Stimulated activated CD8-positive, alpha-beta memory T cell treated with anti-CD3 and anti-CD28 coated beads, Interleukin-2, amount 100 ng/mL, for 1 hour (primary cell): Measurements from ENCODE around the gene PTPN2.
A peak's percentile ranks its signal among the peaks of the same experiment; 100 is the strongest.
"Not testable (repeated sequence)": the region's sequence is repeated elsewhere in the genome, so short reads cannot be mapped to it uniquely, and the experiment has no call there.

ENCODE experiments used
- DNase-seq, 2 donors: peaks; one replicate each; pipeline ENCODE4 v3.0.0-alpha.2; 2020; ENCODE audit warnings: low read depth in 2 of 2

The PTPN2 gene

DNA sequence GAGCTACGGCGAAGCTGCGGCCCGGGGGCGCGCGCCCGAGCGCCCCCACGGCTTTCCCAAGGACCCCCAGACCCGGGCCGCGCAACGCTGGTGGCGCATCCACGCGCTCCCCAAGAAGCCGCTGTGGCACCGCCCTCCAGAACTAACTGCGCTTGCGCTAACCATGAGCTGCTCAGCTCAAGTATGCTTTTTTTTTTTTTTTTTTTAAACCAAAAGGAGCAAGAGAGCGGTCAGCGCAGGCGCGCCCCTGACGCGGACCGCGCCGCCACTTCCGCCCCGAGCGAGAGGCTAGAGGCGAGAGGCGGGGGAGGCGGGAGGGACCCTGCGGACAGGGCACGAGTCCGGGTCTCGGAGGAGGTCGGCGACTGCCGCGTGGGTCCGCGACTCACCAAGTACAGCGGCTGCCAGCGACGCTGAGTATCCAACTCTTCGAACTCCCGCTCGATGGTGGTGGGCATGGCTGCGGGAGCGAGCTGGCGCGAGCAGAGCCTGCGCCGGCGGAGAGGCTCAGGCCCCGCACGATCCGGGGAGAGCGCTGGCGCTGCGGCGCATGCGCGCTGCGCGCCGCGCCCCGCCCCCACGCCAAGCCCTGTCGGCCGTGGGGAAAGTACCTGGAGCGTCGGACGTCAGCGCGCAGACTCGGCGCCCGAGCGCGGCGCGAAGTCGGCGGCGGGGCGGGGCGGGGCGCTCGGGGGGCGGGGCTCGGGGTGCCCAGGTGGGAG is at the start of gene PTPN2:
Gene PTPN2, minus strand, starts transcription at position 554 of the 722 bp plus-strand sequence. Its CDS starts 96 bp downstream, at position 458.
- DNase-seq: peak; percentile 81 to 83

DNA sequence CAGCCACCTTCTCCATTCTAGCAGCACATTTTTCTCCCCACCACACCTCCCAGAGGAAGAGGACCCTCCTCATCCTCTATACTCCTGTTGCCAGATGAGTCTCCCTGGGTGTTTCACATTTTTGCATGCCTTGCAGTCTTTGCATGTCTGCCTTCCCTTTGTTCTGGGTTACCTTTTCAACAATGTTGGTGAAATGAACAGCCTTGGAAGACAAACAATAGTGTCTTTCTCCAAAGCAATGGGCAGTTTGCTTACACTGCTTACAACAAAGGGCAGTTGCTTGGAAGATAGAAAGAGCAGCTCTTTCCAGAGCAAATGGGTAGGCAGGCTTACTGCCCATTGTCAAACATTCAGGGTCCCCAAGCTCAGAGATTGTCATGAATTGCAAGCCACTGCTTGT is 49.3 kb upstream of the PTPN2 start:
- no peak for DNase-seq

GRCh38 chr18:12930908-12931307 is 46.9 kb upstream of the PTPN2 start:
- no peak for DNase-seq

DNA sequence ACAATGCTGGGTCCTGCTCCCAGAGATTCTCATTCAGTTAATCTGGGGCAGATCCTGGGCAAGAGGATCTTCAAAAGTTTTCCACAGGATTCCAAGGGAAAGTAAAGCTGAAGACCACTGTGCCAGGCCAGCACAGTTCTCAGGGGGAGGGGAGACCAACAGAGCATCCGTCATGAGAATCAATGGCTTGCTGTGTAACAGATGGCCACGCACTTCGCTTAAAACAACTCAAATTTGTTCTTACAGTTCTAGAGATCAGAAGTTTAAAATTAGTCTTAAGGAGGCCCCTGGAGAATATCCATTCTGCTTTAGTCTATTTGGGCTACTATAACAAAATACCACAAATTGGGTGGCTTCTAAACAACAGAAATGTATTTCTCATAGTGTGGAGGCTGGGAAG is 46.3 kb upstream of the PTPN2 start:
- DNase-seq: no peak

- DNase-seq: no peak
Observed at GRCh38 chr18:12929477-12930083, 45.5 kb upstream of the PTPN2 start.

DNA sequence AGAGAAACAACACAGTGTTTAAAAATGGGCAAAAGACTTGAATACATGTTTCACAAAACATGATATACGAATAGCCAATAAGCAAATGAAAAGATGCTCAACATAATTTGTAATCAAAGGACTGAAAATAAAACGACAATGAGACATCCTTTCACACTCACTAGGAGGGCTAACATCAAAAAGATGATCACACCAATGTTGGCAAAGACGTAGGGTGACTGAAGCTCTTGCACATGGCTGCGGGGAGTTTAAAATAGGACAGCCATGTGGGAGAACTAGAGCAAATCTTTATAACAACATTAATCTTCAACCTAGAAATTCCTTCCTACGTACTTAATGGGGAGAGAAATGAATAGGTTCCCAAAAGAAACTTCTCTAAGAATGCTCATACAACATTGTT is 44.6 kb upstream of the PTPN2 start:
- DNase-seq: no peak

DNA sequence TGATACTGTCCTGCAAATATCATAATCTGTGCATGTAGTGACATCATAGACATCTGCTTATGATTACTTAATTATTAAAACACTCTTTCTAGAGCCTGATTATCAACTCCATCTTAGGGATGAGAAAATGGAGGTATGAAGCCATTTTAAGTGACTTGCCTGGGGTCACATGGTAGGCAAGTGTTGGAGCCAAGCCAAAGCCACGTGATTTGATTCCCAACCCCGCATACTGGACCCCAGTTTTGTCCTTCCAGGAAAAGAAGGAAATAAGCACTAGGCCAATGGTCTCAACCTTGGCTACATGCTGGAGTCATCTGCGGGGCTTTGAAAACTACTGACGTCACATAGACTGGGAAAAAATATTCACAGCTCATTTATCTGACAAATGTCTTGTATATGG is 44.2 kb upstream of the PTPN2 start:
- DNase-seq: no peak

DNA sequence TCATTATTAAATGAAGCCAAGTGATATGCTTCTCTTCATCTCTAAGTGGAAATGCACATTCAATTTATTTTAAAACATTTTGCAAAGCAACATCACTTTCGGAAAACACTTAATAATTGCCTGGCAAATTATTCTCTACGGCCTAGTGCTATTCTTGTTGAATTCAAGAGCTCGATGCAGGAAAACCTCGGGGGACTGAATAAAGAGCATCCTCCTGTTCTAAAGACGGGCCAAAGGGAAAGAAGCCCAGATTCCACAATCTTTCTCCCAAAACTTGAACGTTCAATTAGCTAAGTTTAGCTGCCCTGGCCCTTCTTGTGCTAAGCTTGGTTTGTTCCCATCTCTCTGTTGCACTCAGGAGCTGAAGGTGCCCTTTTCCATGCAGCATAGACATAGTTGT is 40.6 kb upstream of the PTPN2 start:
- DNase-seq: no peak

DNA sequence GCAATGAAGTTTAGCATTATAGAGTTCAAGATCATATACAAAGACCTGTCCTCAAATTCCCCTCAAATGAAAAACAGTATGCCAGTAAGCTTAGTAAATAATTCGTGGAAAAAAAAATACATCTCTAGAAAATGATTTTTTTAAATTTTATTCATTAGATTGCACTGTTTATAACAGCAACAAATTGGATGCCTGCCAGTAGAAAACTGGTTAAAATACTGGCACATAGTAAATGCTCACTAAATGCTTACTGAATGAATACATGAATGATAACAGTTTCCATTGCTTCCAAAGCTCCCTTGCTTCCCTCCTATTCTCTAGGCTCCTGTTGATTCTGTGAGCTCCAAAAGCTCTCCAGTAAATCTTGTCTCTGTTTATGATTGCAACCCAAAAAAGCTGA is 38.2 kb upstream of the PTPN2 start:
- DNase-seq: no peak

DNA sequence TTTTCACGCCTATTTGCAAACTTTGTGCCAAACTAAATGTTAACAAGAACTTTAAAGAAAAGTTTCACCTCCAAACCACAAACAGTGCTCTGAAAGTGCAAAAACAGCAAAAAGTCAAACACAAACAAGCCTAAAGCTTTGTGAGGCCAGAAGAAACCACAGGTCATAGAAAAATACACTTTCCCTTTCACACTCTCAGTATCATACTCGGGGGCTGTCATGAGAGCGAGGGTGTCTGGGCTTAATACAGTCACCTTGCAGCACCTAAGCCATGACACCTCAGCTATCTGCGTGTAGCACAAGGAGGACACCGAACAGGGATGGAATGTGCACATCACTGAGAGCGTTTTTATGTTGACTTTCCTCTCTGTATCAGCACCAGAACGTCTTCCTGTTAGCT is 37.1 kb upstream of the PTPN2 start:
- DNase-seq: no peak

- no peak for DNase-seq
Observed at GRCh38 chr18:12911929-12912703, 28.1 kb upstream of the PTPN2 start.

GRCh38 chr18:12911025-12911928 is 27.2 kb upstream of the PTPN2 start:
- peak; percentile 23 to 34 for DNase-seq

GRCh38 chr18:12908706-12909105 is 24.7 kb upstream of the PTPN2 start:
- no peak for DNase-seq

DNA sequence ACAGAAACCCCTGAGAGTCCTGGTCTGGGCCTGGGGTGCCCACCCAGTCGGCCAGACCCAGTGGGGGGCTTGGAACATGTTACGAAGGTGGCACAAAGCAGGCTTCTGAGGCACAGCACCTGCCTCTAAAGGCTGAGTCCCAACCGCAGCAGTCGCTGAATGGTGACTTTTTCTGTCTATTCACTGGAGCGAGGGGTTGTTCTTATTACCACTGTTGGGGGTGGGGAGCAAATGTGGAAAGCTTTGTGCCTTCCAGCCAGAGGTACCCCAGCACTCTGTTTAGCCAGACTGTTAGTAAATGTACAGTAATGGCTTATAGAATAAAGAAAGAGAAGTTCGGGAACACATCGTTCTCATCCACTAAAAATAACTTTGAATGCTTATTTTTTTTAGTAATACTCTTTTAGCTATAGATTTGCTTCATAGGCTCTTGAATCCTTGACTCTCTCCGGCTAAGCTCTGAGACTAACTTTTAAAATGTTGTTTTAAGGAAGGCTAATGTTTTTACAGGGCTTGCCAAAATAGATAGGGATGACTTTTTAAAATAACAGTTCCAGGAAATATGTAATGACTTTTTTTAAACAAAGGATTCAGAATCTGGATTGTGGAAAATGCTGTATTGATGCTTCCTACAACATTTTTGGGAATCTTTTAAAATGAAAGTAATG is 23.4 kb upstream of the PTPN2 start:
- no peak for DNase-seq

- DNase-seq: no peak
Observed at GRCh38 chr18:12906773-12907172, 22.7 kb upstream of the PTPN2 start.

- DNase-seq: no peak
Observed at GRCh38 chr18:12906119-12906518, 22.1 kb upstream of the PTPN2 start.

DNA sequence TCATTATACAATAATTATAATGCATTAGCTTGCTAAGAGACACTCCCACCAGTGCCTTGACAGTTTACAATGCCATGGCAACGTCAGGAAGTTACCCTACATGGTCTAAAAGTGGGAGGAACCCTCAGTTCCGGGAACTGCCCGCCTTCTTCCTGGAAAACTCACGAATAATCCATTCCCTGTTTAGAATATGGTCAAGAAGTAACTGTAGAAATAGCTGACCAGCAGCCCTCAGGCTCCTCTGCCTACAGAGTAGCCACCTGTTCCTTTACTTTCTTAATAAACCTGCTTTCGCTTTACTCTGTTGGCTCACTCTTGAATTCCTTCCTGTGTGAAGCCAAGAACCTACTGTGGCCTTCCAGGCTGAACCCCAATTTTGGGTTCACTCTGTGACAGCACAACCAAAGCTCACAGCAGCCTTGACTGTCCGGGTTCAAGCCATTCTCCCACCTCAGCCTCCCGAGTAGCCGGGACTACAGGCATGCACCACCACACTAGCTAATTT is 20.0 kb upstream of the PTPN2 start:
- no peak for DNase-seq

- DNase-seq: not testable (repeated sequence)
Observed at GRCh38 chr18:12901208-12901607, 17.2 kb upstream of the PTPN2 start.

DNA sequence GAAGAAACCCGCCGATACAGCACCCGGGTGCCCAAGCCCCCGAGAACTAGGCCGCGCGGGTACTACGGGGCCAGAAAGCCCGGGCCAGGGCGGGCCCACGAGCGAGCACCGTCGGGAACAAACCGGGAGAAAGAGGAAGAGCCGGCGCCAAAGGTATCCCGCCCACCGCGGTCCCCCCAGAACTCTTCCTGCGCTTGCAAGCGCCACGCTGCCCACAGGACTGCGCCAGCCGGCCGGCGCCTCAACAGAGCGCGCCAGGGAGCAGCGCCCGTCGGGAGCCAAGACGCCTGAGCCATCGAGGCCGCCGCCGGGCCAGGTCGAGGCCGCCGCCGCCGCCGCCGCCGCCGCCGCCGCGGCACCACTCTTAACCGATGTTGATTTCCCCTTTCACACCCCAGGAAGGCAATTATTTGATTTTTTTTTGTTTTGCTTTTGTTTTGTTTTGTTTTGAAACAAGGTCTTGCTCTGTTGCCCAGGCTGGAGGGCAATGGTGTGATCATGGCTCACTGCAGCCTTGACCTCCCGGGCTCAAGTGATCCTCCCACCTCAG is 12.8 kb upstream of the PTPN2 start:
- DNase-seq: not testable (repeated sequence)

GRCh38 chr18:12895626-12896025 is 11.6 kb upstream of the PTPN2 start:
- DNase-seq: no peak

DNA sequence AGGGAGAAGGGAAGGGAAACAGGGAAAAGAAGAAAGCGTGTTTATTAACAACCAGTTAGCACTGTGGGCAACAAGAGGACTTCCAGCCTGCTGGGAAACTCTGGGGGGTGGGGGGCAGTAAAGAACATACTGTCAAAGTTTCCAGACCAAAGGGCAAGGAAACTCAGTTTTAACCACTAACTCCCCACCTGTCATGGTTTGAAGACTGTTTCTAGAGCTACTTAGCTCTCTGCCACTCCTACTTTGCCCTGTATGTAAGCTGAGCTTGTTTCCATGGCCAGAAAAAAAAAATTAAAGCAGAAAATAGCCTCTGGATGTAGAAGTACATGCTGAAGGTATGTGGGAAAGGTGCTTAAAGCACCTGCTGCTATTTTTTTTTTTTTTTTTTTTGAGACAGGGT is 11.0 kb upstream of the PTPN2 start:
- no peak for DNase-seq
